Smooth muscle cell (in vitro differentiated cells): ENCODE data around the gene E4F1. TPM values are rescaled to one million over a fixed set of nuclear protein-coding genes. Genes with fewer than 3 reads are reported as not detected.

ENCODE experiments used
- DNase-seq: peaks from one replicate; lab custom pipeline; 2025; ENCODE audit not compliant: unreplicated experiment; lab: John Stamatoyannopoulos, UW
- H2AFZ ChIP-seq: fragments of 200-600 bp; sonication (generic); 2 replicates; pipeline ENCODE4 v1.6.0; 2016; ENCODE audit warnings: antibody characterized with exemption, low read depth, mild to moderate bottlenecking
- H3F3A ChIP-seq: fragments of 200-600 bp; sonication (generic); 2 replicates; pipeline ENCODE4 v1.6.0; 2017; ENCODE audit warnings: antibody characterized with exemption, low read depth
- H3K27ac ChIP-seq: fragments of 200-600 bp; sonication (generic); 2 replicates; pipeline ENCODE4 v1.5.1; 2016; ENCODE audit warnings: low read depth, mild to moderate bottlenecking
- H3K27me3 ChIP-seq: fragments of 200-600 bp; sonication (generic); 2 replicates; pipeline ENCODE4 v1.6.1; 2016; ENCODE audit warnings: low read depth, mild to moderate bottlenecking
- H3K36me3 ChIP-seq: fragments of 200-600 bp; sonication (generic); 2 replicates; pipeline ENCODE4 v1.5.1; 2016; ENCODE audit warnings: low read depth
- H3K4me1 ChIP-seq: fragments of 200-600 bp; sonication (generic); 2 replicates; pipeline ENCODE4 v1.5.1; 2016; ENCODE audit warnings: low read depth
- H3K4me2 ChIP-seq: fragments of 200-600 bp; sonication (generic); 2 replicates; pipeline ENCODE4 v1.6.0; 2016; ENCODE audit warnings: mild to moderate bottlenecking
- H3K4me3 ChIP-seq: fragments of 200-600 bp; sonication (generic); 2 replicates; pipeline ENCODE4 v1.5.1; 2016; ENCODE audit warnings: mild to moderate bottlenecking
- H3K79me2 ChIP-seq: fragments of 200-600 bp; sonication (generic); 2 replicates; pipeline ENCODE4 v1.6.0; 2016; ENCODE audit warnings: low read depth, mild to moderate bottlenecking
- H3K9ac ChIP-seq: fragments of 200-600 bp; sonication (generic); 2 replicates; pipeline ENCODE4 v1.6.0; 2016; ENCODE audit warnings: low read depth
- H3K9me3 ChIP-seq: fragments of 200-600 bp; sonication (generic); replicated peaks from 2 replicates; pipeline ENCODE4 v1.5.1; 2016; ENCODE audit warnings: low read depth
- H4K20me1 ChIP-seq: fragments of 200-600 bp; sonication (generic); 2 replicates; pipeline ENCODE4 v1.6.0; 2016; ENCODE audit warnings: low read depth
- CTCF ChIP-seq: fragments of 200-600 bp; sonication (generic); IDR thresholded peaks from 2 replicates; pipeline ENCODE4 v1.5.1; 2017; ENCODE audit warnings: borderline replicate concordance, mild to moderate bottlenecking, antibody characterized with exemption; ENCODE audit not compliant: insufficient read depth, poor library complexity, severe bottlenecking
- WGBS: methylation state at CpG from one replicate; pipeline ENCODE4 v1.1.7; 2016; ENCODE audit warnings: low lambda C conversion rate; 5-methylcytosine and 5-hydroxymethylcytosine counted together
- polyA plus RNA-seq: library from polyadenylated mRNA; unstranded; fragments of >200 nt; fragmentation: Nextera tagmentation; extraction: Ambion mirVana; gene quantifications from 2 replicates; pipeline ENCODE4 v1.2.1, GENCODE V29; 2016
- total RNA-seq: library from RNA; depleted of rRNA; stranded (reverse); fragments of >200 nt; gene quantifications from 2 replicates; pipeline ENCODE4 v1.2.3, GENCODE V29; 2014

The E4F1 gene
- total and polyA plus RNA-seq, 2 experiments from 2014 or later, result 12.1 to 22.4 TPM

- no peak for TF ChIP-seq CTCF
- H3K4me2 ChIP-seq, result no peak overlapping the region
- H3K27ac ChIP-seq, result no peak overlapping the region
- peaks cover 15% of the 10 kb centered on the region for H4K20me1 ChIP-seq
- no peak for DNase-seq
- peaks cover 13% of the 10 kb centered on the region for H3K4me1 ChIP-seq
- H3K9ac ChIP-seq, result no peak overlapping the region
- H3K9me3 ChIP-seq, result no peaks in the 10 kb centered on the region
- no peaks in the 10 kb centered on the region for H3K27me3 ChIP-seq
- H3K36me3 ChIP-seq, result no peaks in the 10 kb centered on the region
- H3K79me2 ChIP-seq, result peaks cover 26% of the 10 kb centered on the region
- H3F3A ChIP-seq, result no peaks in the 10 kb centered on the region
- H2AFZ ChIP-seq, result no peak overlapping the region
- 95% methylated on average over 26 of the region's 29 CpGs for WGBS
- H3K4me3 ChIP-seq, result no peak overlapping the region
These were observed 14.0 kb upstream of the E4F1 start for GRCh38 chr16:2209258-2210008.

- H2AFZ ChIP-seq, result no peak overlapping the region
- H3K4me2 ChIP-seq, result no peak overlapping the region
- no peaks in the 10 kb centered on the region for H3K36me3 ChIP-seq
- H3K79me2 ChIP-seq, result peaks cover 26% of the 10 kb centered on the region
- 97% methylated on average over 17 of the region's 17 CpGs for WGBS
- no peaks in the 10 kb centered on the region for H3K9me3 ChIP-seq
- H3K9ac ChIP-seq, result no peak overlapping the region
- no peaks in the 10 kb centered on the region for H3K27me3 ChIP-seq
- no peak for DNase-seq
- no peak overlapping the region for H3K4me3 ChIP-seq
- H4K20me1 ChIP-seq, result peaks cover 15% of the 10 kb centered on the region
- no peaks in the 10 kb centered on the region for H3F3A ChIP-seq
- TF ChIP-seq CTCF, result no peak
- H3K4me1 ChIP-seq, result peaks cover 13% of the 10 kb centered on the region
- H3K27ac ChIP-seq, result no peak overlapping the region
These were observed 13.4 kb upstream of the E4F1 start for GRCh38 chr16:2210009-2210332.

- Histone ChIP-seq H3K9ac (no peak within 1 kb of the TSS), H3K36me3 (no peaks in the 10 kb centered on the region), H2AFZ (no peak within 1 kb of the TSS), H3K79me2 (peaks cover 26% of the 10 kb centered on the region), H3K4me2 (no peak within 1 kb of the TSS), H3K4me3 (no peak within 1 kb of the TSS), H4K20me1 (peaks cover 15% of the 10 kb centered on the region), H3K4me1 (peaks cover 13% of the 10 kb centered on the region), H3K9me3 (no peaks in the 10 kb centered on the region), H3F3A (no peaks in the 10 kb centered on the region), H3K27me3 (no peaks in the 10 kb centered on the region), H3K27ac (no peak within 1 kb of the TSS)
- no peak for DNase-seq
- 82% methylated on average over 24 of the region's 24 CpGs for WGBS
- no peak for TF ChIP-seq CTCF
These were observed 12.7 kb upstream of the E4F1 start, which contains the start of gene BRICD5 for GRCh38 chr16:2210386-2211365. Gene BRICD5 (minus strand): TSS chr16:2210863. CDS start chr16:2210833, 30 bp downstream.
